Peyer's patch (tissue), 4 donors: ENCODE results near the gene PDE4D. TPM values are rescaled to one million over a fixed set of nuclear protein-coding genes. Genes with fewer than 3 reads are reported as not detected.

ENCODE experiments used
- DNase-seq, 3 donors: peaks; one replicate each; pipeline ENCODE4 v3.0.0-alpha.2; 2017 to 2019
- H3K27ac ChIP-seq, 4 donors: fragments of 200-600 bp; sonication (generic); one replicate each; pipeline ENCODE4 v1.5.1; 2016 to 2019
- H3K27me3 ChIP-seq, 2 donors: fragments of 200-600 bp; sonication (generic); one replicate each; pipeline ENCODE4 v1.5.1; 2019
- H3K36me3 ChIP-seq, 3 donors: fragments of 200-600 bp; sonication (generic); one replicate each; pipeline ENCODE4 v1.5.1; 2016 to 2019
- H3K4me1 ChIP-seq, 4 donors: fragments of 200-600 bp; sonication (generic); one replicate each; pipeline ENCODE4 v1.5.1; 2016 to 2019
- H3K4me3 ChIP-seq, 4 donors: fragments of 200-600 bp; sonication (generic); 1 replicate in 3 of 4; 2 replicates in 1 of 4; pipeline ENCODE4 v1.5.1; 2016 to 2019; ENCODE audit warnings: mild to moderate bottlenecking in 1 of 4
- H3K9me3 ChIP-seq, 4 donors: fragments of 200-600 bp; sonication (generic); one replicate each; pipeline ENCODE4 v1.5.1; 2016 to 2019; ENCODE audit warnings: mild to moderate bottlenecking in 1 of 4
- CTCF ChIP-seq, 6 experiments: fragments of 450-650 bp in 4 of 6; fragments of 200-600 bp in 2 of 6; sonication (generic) in 1 of 6; IDR thresholded peaks; one replicate each; pipeline ENCODE4 v1.5.1; 2017 to 2019; ENCODE audit warnings: antibody characterized with exemption in 6 of 6, mild to moderate bottlenecking in 3 of 6, moderate library complexity in 1 of 6
- POLR2A ChIP-seq, 2 donors: fragments of 450-650 bp; IDR thresholded peaks; one replicate each; pipeline ENCODE4 v1.5.1; 2017; ENCODE audit warnings: antibody characterized with exemption in 2 of 2, mild to moderate bottlenecking in 2 of 2, moderate library complexity in 2 of 2
- total RNA-seq, 4 donors: library from RNA; depleted of rRNA; stranded (reverse); fragments of >200 nt; gene quantifications; one replicate each; pipeline ENCODE4 v1.1.0, GENCODE V29; 2016

The PDE4D gene
- total RNA-seq, 4 donors from 2014 or later, result 19.8 to 89.1 (median 43.9) TPM

- DNase-seq, result no peak
- Histone ChIP-seq H3K4me3 (no peak overlapping the region), H3K27me3 (no peaks in the 10 kb centered on the region), H3K9me3 (no peaks in the 10 kb centered on the region), H3K36me3 (peaks cover 0 to 5% (median 0%) of the 10 kb centered on the region in 3 donors), H3K27ac (no peak overlapping the region), H3K4me1 (no peaks in the 10 kb centered on the region)
- TF ChIP-seq POLR2A (IDR thresholded peaks at IDR 0.05) (no peak), CTCF (IDR thresholded peaks at IDR 0.05) (no peak)
Measured at GRCh38 chr5:58967597-58968281, 925.8 kb downstream of the PDE4D start.

GRCh38 chr5:58965677-58966414 lies 927.7 kb downstream of the PDE4D start:
- no peak for DNase-seq
- Histone ChIP-seq H3K36me3 (no peaks in the 10 kb centered on the region), H3K27ac (no peak overlapping the region), H3K4me3 (no peak overlapping the region), H3K27me3 (no peaks in the 10 kb centered on the region), H3K9me3 (no peaks in the 10 kb centered on the region), H3K4me1 (no peaks in the 10 kb centered on the region)
- no peak for TF ChIP-seq POLR2A (IDR thresholded peaks at IDR 0.05)
- TF ChIP-seq CTCF (IDR thresholded peaks at IDR 0.05), result no peak

- Histone ChIP-seq H3K27me3 (no peaks in the 10 kb centered on the region), H3K36me3 (no peaks in the 10 kb centered on the region), H3K9me3 (no peaks in the 10 kb centered on the region), H3K4me1 (no peaks in the 10 kb centered on the region), H3K4me3 (no peak overlapping the region), H3K27ac (no peak overlapping the region)
- no peak for DNase-seq
- TF ChIP-seq CTCF (IDR thresholded peaks at IDR 0.05) (no peak), POLR2A (IDR thresholded peaks at IDR 0.05) (no peak)
Measured at GRCh38 chr5:58963821-58964220, 929.7 kb downstream of the PDE4D start.

- no peak overlapping the region for H3K4me3 ChIP-seq
- H3K36me3 ChIP-seq, result no peaks in the 10 kb centered on the region
- no peaks in the 10 kb centered on the region for H3K4me1 ChIP-seq
- H3K9me3 ChIP-seq, result no peaks in the 10 kb centered on the region
- no peaks in the 10 kb centered on the region for H3K27me3 ChIP-seq
- no peak for DNase-seq
- TF ChIP-seq POLR2A (IDR thresholded peaks at IDR 0.05), result no peak
- no peak for TF ChIP-seq CTCF (IDR thresholded peaks at IDR 0.05)
- no peak overlapping the region for H3K27ac ChIP-seq
Measured at GRCh38 chr5:58963361-58963760, 930.2 kb downstream of the PDE4D start.

GRCh38 chr5:58961631-58962280 lies 931.8 kb downstream of the PDE4D start:
- H3K36me3 ChIP-seq, result no peaks in the 10 kb centered on the region
- no peak overlapping the region for H3K27ac ChIP-seq
- H3K4me3 ChIP-seq, result no peak overlapping the region
- DNase-seq, result no peak
- no peaks in the 10 kb centered on the region for H3K27me3 ChIP-seq
- H3K4me1 ChIP-seq, result no peaks in the 10 kb centered on the region
- no peak for TF ChIP-seq CTCF (IDR thresholded peaks at IDR 0.05)
- TF ChIP-seq POLR2A (IDR thresholded peaks at IDR 0.05), result no peak
- no peaks in the 10 kb centered on the region for H3K9me3 ChIP-seq
